Adipocyte (in vitro differentiated cells): Measurements from ENCODE around the gene FABP6.

Experiments
- DNase-seq: peaks from one replicate; pipeline ENCODE4 v3.0.0-alpha.2; 2015; ENCODE audit warnings: low read depth
- H3K27me3 ChIP-seq: replicated peaks from 2 replicates; pipeline ENCODE4 v1.7.0; 2013; ENCODE audit warnings: mild to moderate bottlenecking, low read length, moderate library complexity; ENCODE audit not compliant: control insufficient read depth, insufficient read depth
- H3K36me3 ChIP-seq: 2 replicates; pipeline ENCODE4 v1.7.0; 2013; ENCODE audit warnings: low read length, mild to moderate bottlenecking, moderate library complexity; ENCODE audit not compliant: control insufficient read depth, insufficient read depth, severe bottlenecking
- H3K4me1 ChIP-seq: 2 replicates; pipeline ENCODE4 v1.7.0; 2013; ENCODE audit warnings: mild to moderate bottlenecking, low read length, moderate library complexity; ENCODE audit not compliant: control insufficient read depth, insufficient read depth
- H3K4me3 ChIP-seq: 2 replicates; pipeline ENCODE4 v1.7.0; 2013; ENCODE audit warnings: mild to moderate bottlenecking, low read length, moderate library complexity
- H3K9ac ChIP-seq: 2 replicates; pipeline ENCODE4 v1.7.0; 2013; ENCODE audit warnings: mild to moderate bottlenecking, low read length, moderate library complexity
- H3K9me3 ChIP-seq: 2 replicates; pipeline ENCODE4 v1.7.0; 2013; ENCODE audit warnings: mild to moderate bottlenecking, low read length, moderate library complexity; ENCODE audit not compliant: control insufficient read depth

The FABP6 gene

GRCh38 chr5:160250826-160251225 lies 21.5 kb downstream of the FABP6 start:
- H3K9me3 ChIP-seq: no peaks in the 10 kb centered on the region
- H3K4me3 ChIP-seq: no peak overlapping the region
- peaks cover 18% of the 10 kb centered on the region for H3K27me3 ChIP-seq
- DNase-seq: no peak
- no peaks in the 10 kb centered on the region for H3K4me1 ChIP-seq
- H3K36me3 ChIP-seq: no peaks in the 10 kb centered on the region
- no peak overlapping the region for H3K9ac ChIP-seq

GRCh38 chr5:160251406-160252155 lies 22.3 kb downstream of the FABP6 start:
- Histone ChIP-seq H3K4me3 (no peak overlapping the region), H3K36me3 (no peaks in the 10 kb centered on the region), H3K9me3 (no peaks in the 10 kb centered on the region), H3K4me1 (no peaks in the 10 kb centered on the region), H3K9ac (no peak overlapping the region), H3K27me3 (peaks cover 18% of the 10 kb centered on the region)
- DNase-seq: no peak

DNA sequence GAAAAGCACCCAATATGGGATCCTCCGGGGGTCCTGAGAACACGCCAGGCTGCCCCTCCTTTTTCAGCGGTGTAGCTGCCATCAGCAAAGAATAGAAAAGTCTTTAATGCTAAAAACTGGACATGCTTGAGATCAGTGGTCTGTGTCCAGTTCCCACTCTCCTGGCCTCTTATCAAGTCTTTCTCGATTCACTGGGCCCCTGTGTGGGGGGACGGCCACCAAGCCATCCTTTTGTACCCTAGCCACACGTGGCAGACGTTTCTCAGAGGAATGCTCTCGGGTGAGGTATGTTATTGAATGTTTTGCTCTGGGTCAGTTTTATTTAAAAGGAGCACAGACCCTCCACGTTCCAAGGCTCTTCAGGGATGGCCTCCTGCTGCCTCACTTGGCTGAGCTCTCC lies 23.6 kb downstream of the FABP6 start:
- Histone ChIP-seq H3K4me1 (no peaks in the 10 kb centered on the region), H3K36me3 (no peaks in the 10 kb centered on the region), H3K9ac (no peak overlapping the region), H3K27me3 (peaks cover 18% of the 10 kb centered on the region), H3K4me3 (no peak overlapping the region), H3K9me3 (no peaks in the 10 kb centered on the region)
- DNase-seq: no peak

- no peak overlapping the region for H3K4me3 ChIP-seq
- peaks cover 18% of the 10 kb centered on the region for H3K27me3 ChIP-seq
- H3K36me3 ChIP-seq: no peaks in the 10 kb centered on the region
- H3K9ac ChIP-seq: no peak overlapping the region
- H3K4me1 ChIP-seq: no peaks in the 10 kb centered on the region
- no peaks in the 10 kb centered on the region for H3K9me3 ChIP-seq
- DNase-seq: no peak
Observed at GRCh38 chr5:160253441-160253840, 24.1 kb downstream of the FABP6 start.

GRCh38 chr5:160254706-160255105 lies 25.4 kb downstream of the FABP6 start:
- Histone ChIP-seq H3K9me3 (no peaks in the 10 kb centered on the region), H3K4me3 (no peak overlapping the region), H3K4me1 (no peaks in the 10 kb centered on the region), H3K9ac (no peak overlapping the region), H3K36me3 (no peaks in the 10 kb centered on the region), H3K27me3 (peaks cover 21% of the 10 kb centered on the region)
- DNase-seq: no peak

DNA sequence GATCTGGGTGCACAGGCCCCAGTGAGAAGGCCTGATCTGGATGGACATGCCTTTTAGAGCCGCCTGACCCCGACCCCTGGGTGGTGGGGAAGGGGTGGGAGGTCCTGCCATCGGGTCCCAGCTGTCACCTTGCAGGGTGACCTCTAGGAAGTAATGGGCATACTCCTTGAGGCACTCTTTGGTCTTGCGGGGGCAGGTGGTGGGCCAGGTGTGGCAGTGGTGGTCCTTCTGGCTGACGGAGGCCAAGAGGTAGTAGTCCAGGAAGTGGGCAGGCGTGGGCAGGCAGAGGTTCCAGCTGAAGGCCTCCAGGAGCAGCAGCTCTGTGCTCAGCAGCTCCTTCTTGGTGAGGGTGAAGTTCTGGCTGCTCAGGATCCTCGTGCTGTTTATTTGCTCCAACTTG lies 30.0 kb downstream of the FABP6 start:
- peaks cover 5% of the 10 kb centered on the region for H3K4me1 ChIP-seq
- H3K4me3 ChIP-seq: no peak overlapping the region
- H3K27me3 ChIP-seq: peaks cover 18% of the 10 kb centered on the region
- H3K9ac ChIP-seq: no peak overlapping the region
- no peak for DNase-seq
- no peaks in the 10 kb centered on the region for H3K9me3 ChIP-seq
- H3K36me3 ChIP-seq: no peaks in the 10 kb centered on the region

- Histone ChIP-seq H3K9ac (no peak overlapping the region), H3K27me3 (peaks cover 18% of the 10 kb centered on the region), H3K36me3 (no peaks in the 10 kb centered on the region), H3K9me3 (no peaks in the 10 kb centered on the region), H3K4me3 (no peak overlapping the region), H3K4me1 (peaks cover 5% of the 10 kb centered on the region)
- no peak for DNase-seq
Observed at GRCh38 chr5:160260006-160260775, 30.9 kb downstream of the FABP6 start.

DNA sequence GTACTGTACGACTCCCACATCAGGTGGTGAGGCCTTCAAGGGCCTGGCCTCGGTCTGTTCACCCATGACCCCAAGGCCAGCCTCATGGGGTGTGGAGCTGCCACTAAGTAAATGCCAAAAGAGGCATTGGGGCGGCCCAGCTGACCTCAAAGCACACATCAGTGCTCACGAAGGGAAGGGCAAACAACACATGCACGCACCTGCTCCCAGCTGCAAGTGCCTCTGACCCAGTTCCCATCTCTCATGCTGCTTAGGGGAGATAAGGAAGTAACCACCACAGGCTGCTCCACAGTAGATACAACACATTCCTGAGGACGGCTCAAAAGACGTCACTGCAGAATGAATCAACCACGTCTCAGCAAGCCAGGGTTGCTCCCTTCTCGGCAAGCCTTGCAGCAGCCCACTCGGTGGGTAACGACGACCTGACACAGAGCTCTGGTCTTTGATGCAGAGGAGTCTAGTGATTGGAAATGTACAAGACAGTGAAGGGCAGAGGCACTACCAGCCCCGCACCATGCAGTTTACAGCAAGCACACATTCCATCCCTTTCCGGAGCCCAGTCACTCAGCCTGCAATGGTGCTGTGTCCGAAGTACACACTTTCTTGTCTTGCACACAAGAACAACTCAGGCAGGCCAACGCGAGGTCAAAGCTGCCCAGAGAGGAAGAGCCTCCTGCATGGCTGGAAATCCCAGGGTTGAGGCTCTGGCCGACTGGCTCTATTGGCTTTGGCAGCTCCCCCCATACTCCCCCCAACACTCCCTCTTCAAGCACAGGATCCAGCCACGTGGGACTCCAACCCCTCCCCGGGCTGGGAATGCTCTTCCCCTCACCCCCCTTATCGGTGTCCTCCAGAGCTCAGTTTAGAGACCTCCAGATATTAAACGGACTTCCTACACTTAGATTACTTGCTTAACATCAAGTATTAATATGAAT lies 31.8 kb downstream of the FABP6 start:
- Histone ChIP-seq H3K9me3 (no peaks in the 10 kb centered on the region), H3K4me1 (peaks cover 5% of the 10 kb centered on the region), H3K36me3 (no peaks in the 10 kb centered on the region), H3K4me3 (no peak overlapping the region), H3K27me3 (peaks cover 18% of the 10 kb centered on the region), H3K9ac (no peak overlapping the region)
- DNase-seq: no peak

DNA sequence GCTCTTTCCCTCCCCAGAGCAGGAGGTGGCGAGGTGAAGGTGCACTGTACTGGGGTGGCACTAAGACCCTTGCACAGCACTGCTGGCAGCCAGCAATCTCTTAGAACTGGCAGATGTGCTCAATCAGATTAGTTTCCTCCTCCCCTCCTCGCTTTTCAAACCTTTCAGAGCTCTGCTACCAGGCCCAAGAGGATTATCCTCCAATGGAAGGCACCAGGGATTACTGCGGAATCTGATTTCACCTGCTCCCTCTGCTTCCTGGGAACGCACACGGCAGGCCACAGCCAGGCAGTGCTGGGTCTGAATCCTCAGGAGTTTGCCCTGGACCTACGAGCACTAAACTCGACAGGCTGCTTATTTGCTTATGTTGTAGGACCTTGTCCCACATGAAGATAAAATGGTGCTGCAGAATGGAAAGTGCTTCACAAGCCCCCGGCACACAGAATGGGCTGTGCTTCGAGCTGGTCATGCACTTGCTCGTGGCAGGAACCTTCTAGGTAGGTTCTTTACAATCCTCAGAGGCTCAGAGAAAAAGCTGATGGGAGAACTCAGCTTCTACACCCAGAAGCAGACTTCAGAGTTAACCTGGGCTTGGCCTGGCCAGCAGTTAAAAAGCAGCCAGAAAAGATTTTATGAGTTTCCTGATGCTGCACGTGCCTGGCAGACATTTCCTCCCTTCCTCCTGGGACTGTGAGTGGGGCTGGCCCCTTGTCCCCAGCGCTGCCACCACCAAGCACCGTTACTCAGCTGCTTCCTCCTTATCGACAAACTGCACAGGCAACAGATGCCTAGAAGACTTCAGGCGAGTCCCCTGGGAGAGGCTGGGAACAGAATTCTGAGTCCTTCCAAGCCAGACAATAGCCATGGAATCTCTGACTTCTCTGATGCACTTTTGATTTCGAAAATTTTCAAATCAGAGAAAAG lies 33.1 kb downstream of the FABP6 start:
- Histone ChIP-seq H3K4me3 (no peak overlapping the region), H3K9me3 (no peaks in the 10 kb centered on the region), H3K4me1 (peaks cover 5% of the 10 kb centered on the region), H3K36me3 (no peaks in the 10 kb centered on the region), H3K9ac (no peak overlapping the region), H3K27me3 (peaks cover 18% of the 10 kb centered on the region)
- DNase-seq: no peak

DNA sequence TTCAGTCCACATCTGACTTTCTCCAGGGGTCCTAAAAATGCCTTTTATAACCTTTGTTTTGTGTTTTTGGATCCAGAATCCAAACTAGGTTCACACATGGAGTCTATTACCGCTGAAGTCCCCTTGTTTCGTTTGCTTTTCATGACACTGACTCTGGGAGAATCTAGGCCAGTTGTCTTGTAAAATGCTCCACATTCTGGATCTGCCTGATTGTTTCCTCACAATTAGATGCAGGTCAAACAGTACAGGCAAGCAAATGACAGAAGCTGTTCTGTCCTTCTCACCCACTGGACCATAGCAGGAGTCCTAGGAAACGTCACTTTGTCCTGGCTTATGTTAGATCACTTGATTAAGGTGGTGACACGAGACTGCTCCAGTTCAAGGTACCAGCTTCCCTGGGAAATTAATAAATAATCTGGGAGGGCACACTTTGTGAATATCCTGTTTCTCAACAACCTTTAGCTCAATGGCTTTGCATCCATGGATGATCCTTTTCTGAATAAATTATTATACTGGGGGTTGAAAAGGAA lies 34.1 kb downstream of the FABP6 start:
- Histone ChIP-seq H3K4me1 (peaks cover 7% of the 10 kb centered on the region), H3K27me3 (peaks cover 18% of the 10 kb centered on the region), H3K9ac (no peak overlapping the region), H3K36me3 (no peaks in the 10 kb centered on the region), H3K9me3 (no peaks in the 10 kb centered on the region), H3K4me3 (no peak overlapping the region)
- DNase-seq: no peak
